ENCODE data around the gene LNPEP.

DNA sequence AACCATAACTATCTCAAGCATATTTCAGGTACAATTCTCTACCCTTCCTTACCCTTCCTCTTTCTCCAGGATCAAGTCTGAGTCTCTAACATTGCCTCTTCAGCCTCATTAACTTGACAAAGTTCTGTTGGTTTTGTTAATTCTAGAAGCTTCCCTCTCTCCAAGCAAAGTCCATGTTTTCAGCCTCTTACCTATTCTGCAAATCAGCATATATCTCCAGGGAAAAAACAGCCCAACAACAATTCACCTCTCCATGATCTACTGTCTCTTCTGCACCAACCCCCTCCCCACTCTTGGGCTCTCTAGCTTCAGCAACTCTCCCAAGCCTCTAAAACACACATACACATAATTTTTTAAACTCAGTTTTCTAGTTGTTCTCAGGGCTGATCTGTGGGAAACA is 134.4 kb downstream of the LNPEP start:
- TF ChIP-seq CTCF (IDR thresholded peaks at IDR 0.05) (no peak), POLR2A (IDR thresholded peaks at IDR 0.05) (no peak)

Data from breast epithelium (tissue), 3 donors.